Keratinocyte (primary cell): ENCODE measurements around the gene BARX2. TPM values are rescaled to one million over a fixed set of nuclear protein-coding genes. Genes with fewer than 3 reads are reported as not detected.

ENCODE experiments used
- DNase-seq: peaks from one replicate; pipeline ENCODE4 v3.0.0-alpha.2; 2011; ENCODE audit warnings: low read depth, missing footprints, low spot score
- FAIRE-seq: peaks from 2 replicates; lab custom pipeline; 2011; peaks lifted over from hg19 to GRCh38; lab: Jason Lieb, UNC
- H2AFZ ChIP-seq: 2 replicates; pipeline ENCODE4 v1.6.0; 2012; ENCODE audit warnings: low read length, control low read depth, inconsistent platforms; ENCODE audit not compliant: control insufficient read depth
- H3K27ac ChIP-seq: 2 replicates; pipeline ENCODE4 v1.5.1; 2011; ENCODE audit warnings: low read length; ENCODE audit not compliant: control insufficient read depth, insufficient read depth
- H3K27me3 ChIP-seq: 3 replicates; pipeline ENCODE4 v1.6.0; 2011; ENCODE audit warnings: low read length; ENCODE audit not compliant: control insufficient read depth, insufficient read depth; ENCODE audit errors: extremely low read depth
- H3K36me3 ChIP-seq, 2 experiments: 2 replicates in 1 of 2; 3 replicates in 1 of 2; pipeline ENCODE4 v1.5.1; 2011; ENCODE audit warnings: low read length in 2 of 2, mild to moderate bottlenecking in 1 of 2; ENCODE audit not compliant: control insufficient read depth in 2 of 2, insufficient read depth in 2 of 2; ENCODE audit errors: extremely low read depth in 1 of 2
- H3K4me1 ChIP-seq: 3 replicates; pipeline ENCODE4 v1.5.1; 2011; ENCODE audit warnings: low read length; ENCODE audit not compliant: control insufficient read depth, insufficient read depth; ENCODE audit errors: extremely low read depth
- H3K4me2 ChIP-seq: 3 replicates; pipeline ENCODE4 v1.6.0; 2011; ENCODE audit warnings: low read depth, low read length; ENCODE audit not compliant: control insufficient read depth, insufficient read depth; ENCODE audit errors: extremely low read depth
- H3K4me3 ChIP-seq, 3 experiments: fragments of 200-600 bp in 1 of 3; sonication (generic) in 1 of 3; 2 replicates in 2 of 3; 3 replicates in 1 of 3; pipeline ENCODE4 v1.5.1; 2011 to 2016; ENCODE audit warnings: low read length in 3 of 3, mild to moderate bottlenecking in 3 of 3, control low read depth in 2 of 3, inconsistent platforms in 1 of 3, low read depth in 1 of 3, mixed read lengths in 1 of 3, mixed run types in 1 of 3, moderate library complexity in 1 of 3; ENCODE audit not compliant: control insufficient read depth in 2 of 3, insufficient read depth in 2 of 3; ENCODE audit errors: extremely low read depth in 1 of 3
- H3K79me2 ChIP-seq: 2 replicates; pipeline ENCODE4 v1.6.0; 2012; ENCODE audit warnings: low read length; ENCODE audit not compliant: control insufficient read depth, insufficient read depth
- H3K9ac ChIP-seq: 3 replicates; pipeline ENCODE4 v1.6.0; 2011; ENCODE audit warnings: low read length; ENCODE audit not compliant: control insufficient read depth, insufficient read depth; ENCODE audit errors: extremely low read depth
- H3K9me1 ChIP-seq: 3 replicates; pipeline ENCODE4 v1.6.0; 2011; ENCODE audit warnings: low read length; ENCODE audit not compliant: control insufficient read depth, insufficient read depth; ENCODE audit errors: extremely low read depth
- H3K9me3 ChIP-seq: 2 replicates; pipeline ENCODE4 v1.5.1; 2012; ENCODE audit warnings: low read depth, low read length; ENCODE audit not compliant: control insufficient read depth
- H4K20me1 ChIP-seq: 3 replicates; pipeline ENCODE4 v1.6.0; 2011; ENCODE audit warnings: low read length; ENCODE audit not compliant: control insufficient read depth, insufficient read depth; ENCODE audit errors: extremely low read depth
- EZH2 ChIP-seq: IDR thresholded peaks from one replicate; pipeline ENCODE4 v1.6.1; 2012; ENCODE audit warnings: inconsistent platforms, mild to moderate bottlenecking, low read length, moderate library complexity
- dilution Hi-C: fragments of 300-500 bp; cut with MboI; formaldehyde crosslinking; loops from one replicate; pipeline ENCODE4 v1.7.0; 2020; ENCODE audit warnings: low sequenced_read_pairs; ENCODE audit not compliant: extremely low pct_ligation_motif_present
- polyA plus RNA-seq, 5 experiments: library from polyadenylated mRNA; depleted of rRNA in 3 of 5; stranded (reverse) in 3 of 5; stranded (forward) in 1 of 5; unstranded in 1 of 5; fragments of >200 nt; gene quantifications; 1 replicate in 1 of 5; 2 replicates in 3 of 5; 3 replicates in 1 of 5; pipeline versions ENCODE4 v1.2.1 to v1.2.3, GENCODE V29; 2011 to 2012; ENCODE audit warnings: missing spikeins in 2 of 5, low read depth in 1 of 5, low replicate concordance in 1 of 5
- TF ChIP-seq, protein P1 (sequence below), 3 experiments: IDR thresholded peaks in 1 of 3; conservative IDR thresholded peaks in 1 of 3; optimal IDR thresholded peaks in 1 of 3; 2 replicates in 2 of 3; 3 replicates in 1 of 3; pipeline versions ENCODE3 to v1.5.1; 2011; ENCODE audit warnings: low read length in 3 of 3, mild to moderate bottlenecking in 3 of 3, moderate library complexity in 2 of 3, control low read depth in 1 of 3, inconsistent platforms in 1 of 3; ENCODE audit not compliant: insufficient read depth in 2 of 3; ENCODE audit errors: extremely low read depth in 1 of 3

BARX2 gene
- polyA plus RNA-seq, 1 donor (not counting 4 experiments of a cell fraction or from before 2014, with no cell fraction given) = 0.87 TPM

DNA sequence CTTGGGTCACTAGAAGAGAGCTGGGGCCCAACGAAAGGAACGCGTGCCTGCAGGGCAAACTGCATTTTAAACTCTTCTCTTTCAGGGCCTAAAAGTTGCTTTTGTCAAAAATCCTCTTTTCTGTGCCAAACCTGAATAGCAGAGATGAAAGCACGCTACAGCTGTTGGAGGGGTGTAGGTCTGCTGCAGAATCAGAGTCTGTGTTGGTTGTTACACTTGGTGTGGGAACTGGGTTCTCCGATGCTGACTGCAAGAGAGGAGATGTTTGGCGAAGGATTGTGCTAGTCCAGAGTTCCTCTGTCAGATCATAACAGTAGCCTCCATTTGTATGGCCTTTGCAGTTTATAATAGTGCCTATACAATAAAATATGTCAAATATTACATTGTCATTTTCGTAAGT is 41.8 kb downstream of the BARX2 start:
- no peaks in the 10 kb centered on the region for H3K9me3 ChIP-seq
- H3K4me2 ChIP-seq = no peak overlapping the region
- no peak overlapping the region for H3K27ac ChIP-seq
- TF ChIP-seq, protein P1, sequence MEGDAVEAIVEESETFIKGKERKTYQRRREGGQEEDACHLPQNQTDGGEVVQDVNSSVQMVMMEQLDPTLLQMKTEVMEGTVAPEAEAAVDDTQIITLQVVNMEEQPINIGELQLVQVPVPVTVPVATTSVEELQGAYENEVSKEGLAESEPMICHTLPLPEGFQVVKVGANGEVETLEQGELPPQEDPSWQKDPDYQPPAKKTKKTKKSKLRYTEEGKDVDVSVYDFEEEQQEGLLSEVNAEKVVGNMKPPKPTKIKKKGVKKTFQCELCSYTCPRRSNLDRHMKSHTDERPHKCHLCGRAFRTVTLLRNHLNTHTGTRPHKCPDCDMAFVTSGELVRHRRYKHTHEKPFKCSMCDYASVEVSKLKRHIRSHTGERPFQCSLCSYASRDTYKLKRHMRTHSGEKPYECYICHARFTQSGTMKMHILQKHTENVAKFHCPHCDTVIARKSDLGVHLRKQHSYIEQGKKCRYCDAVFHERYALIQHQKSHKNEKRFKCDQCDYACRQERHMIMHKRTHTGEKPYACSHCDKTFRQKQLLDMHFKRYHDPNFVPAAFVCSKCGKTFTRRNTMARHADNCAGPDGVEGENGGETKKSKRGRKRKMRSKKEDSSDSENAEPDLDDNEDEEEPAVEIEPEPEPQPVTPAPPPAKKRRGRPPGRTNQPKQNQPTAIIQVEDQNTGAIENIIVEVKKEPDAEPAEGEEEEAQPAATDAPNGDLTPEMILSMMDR (optimal IDR thresholded peaks at IDR 0.05 in 1 of 3, IDR thresholded peaks at IDR 0.05 in 1 of 3, conservative IDR thresholded peaks at IDR 0.05 in 1 of 3; ENCODE audit: extremely low read depth in 1 of 3, insufficient read depth in 2 of 3, low read length in 3 of 3) = no peak
- no peak for TF ChIP-seq EZH2
- H2AFZ ChIP-seq = no peak overlapping the region
- DNase-seq (no peak), FAIRE-seq (no peak)
- H4K20me1 ChIP-seq = no peaks in the 10 kb centered on the region
- dilution Hi-C loops = no loop called here
- H3K9me1 ChIP-seq = no peaks in the 10 kb centered on the region
- no peaks in the 10 kb centered on the region for H3K79me2 ChIP-seq
- H3K27me3 ChIP-seq = no peaks in the 10 kb centered on the region
- H3K4me3 ChIP-seq = no peak overlapping the region
- H3K9ac ChIP-seq = no peak overlapping the region
- no peaks in the 10 kb centered on the region for H3K36me3 ChIP-seq
- H3K4me1 ChIP-seq = no peaks in the 10 kb centered on the region

DNA sequence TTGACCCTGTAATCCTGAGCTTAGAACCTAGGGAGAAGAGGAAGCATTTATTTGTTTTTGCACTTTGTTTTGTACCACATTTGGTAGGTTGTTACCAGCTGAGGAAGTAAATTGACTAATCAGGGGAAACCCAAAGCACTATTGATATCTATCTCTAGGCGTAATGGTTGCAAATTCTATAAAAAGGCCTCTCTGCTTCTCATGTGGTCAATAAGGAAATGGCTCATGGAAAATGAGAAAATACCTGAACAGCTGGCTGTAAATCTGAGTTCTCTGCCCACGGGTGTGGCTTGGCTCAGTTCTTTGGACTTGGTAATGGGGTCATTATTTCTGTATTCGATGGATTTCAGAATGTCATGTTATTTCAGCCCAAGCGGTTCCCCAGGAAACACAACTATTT is 42.4 kb downstream of the BARX2 start:
- no peak overlapping the region for H3K4me2 ChIP-seq
- no peak overlapping the region for H3K27ac ChIP-seq
- H4K20me1 ChIP-seq = no peaks in the 10 kb centered on the region
- no peak for DNase-seq
- H3K27me3 ChIP-seq = no peaks in the 10 kb centered on the region
- H3K9me3 ChIP-seq = no peaks in the 10 kb centered on the region
- no peak for FAIRE-seq
- no peaks in the 10 kb centered on the region for H3K9me1 ChIP-seq
- dilution Hi-C loops = no loop called here
- TF ChIP-seq, protein P1 (optimal IDR thresholded peaks at IDR 0.05 in 1 of 3, IDR thresholded peaks at IDR 0.05 in 1 of 3, conservative IDR thresholded peaks at IDR 0.05 in 1 of 3; ENCODE audit: extremely low read depth in 1 of 3, insufficient read depth in 2 of 3, low read length in 3 of 3) = no peak
- no peak for TF ChIP-seq EZH2
- H3K36me3 ChIP-seq = no peaks in the 10 kb centered on the region
- H2AFZ ChIP-seq = no peak overlapping the region
- no peaks in the 10 kb centered on the region for H3K79me2 ChIP-seq
- no peaks in the 10 kb centered on the region for H3K4me1 ChIP-seq
- H3K9ac ChIP-seq = no peak overlapping the region
- no peak overlapping the region for H3K4me3 ChIP-seq
